Suprapubic skin (tissue), 4 donors: Measurements from ENCODE around the gene ARHGAP40. TPM values are rescaled to one million over a fixed set of nuclear protein-coding genes. Genes with fewer than 3 reads are reported as not detected.
"Not testable (repeated sequence)": the region's sequence is repeated elsewhere in the genome, so short reads cannot be mapped to it uniquely, and the experiment has no call there.

ENCODE experiments used
- DNase-seq, 2 donors: peaks; one replicate each; pipeline ENCODE4 v3.0.0-alpha.2; 2019; ENCODE audit warnings: low spot score in 2 of 2
- H3K27ac ChIP-seq: fragments of 200-600 bp; sonication (generic); one replicate; pipeline ENCODE4 v1.5.1; 2019
- H3K27me3 ChIP-seq: fragments of 200-600 bp; sonication (generic); one replicate; pipeline ENCODE4 v1.5.1; 2019
- H3K36me3 ChIP-seq: fragments of 200-600 bp; sonication (generic); one replicate; pipeline ENCODE4 v1.5.1; 2019
- H3K4me1 ChIP-seq: fragments of 200-600 bp; sonication (generic); one replicate; pipeline ENCODE4 v1.5.1; 2019
- H3K4me3 ChIP-seq: fragments of 200-600 bp; sonication (generic); one replicate; pipeline ENCODE4 v1.5.1; 2019; ENCODE audit warnings: mild to moderate bottlenecking
- H3K9me3 ChIP-seq: fragments of 200-600 bp; sonication (generic); one replicate; pipeline ENCODE4 v1.5.1; 2019
- CTCF ChIP-seq, 2 donors: fragments of 200-600 bp in 1 of 2; fragments of 450-650 bp in 1 of 2; sonication (generic) in 1 of 2; IDR thresholded peaks; one replicate each; pipeline ENCODE4 v1.5.1; 2016 to 2019; ENCODE audit warnings: antibody characterized with exemption in 2 of 2, mild to moderate bottlenecking in 1 of 2, moderate library complexity in 1 of 2
- EP300 ChIP-seq: sonication (generic); formaldehyde crosslinking; IDR thresholded peaks from one replicate; pipeline ENCODE4 v1.6.1; 2017; ENCODE audit warnings: antibody characterized with exemption
- POLR2A ChIP-seq, 2 donors: fragments of 450-650 bp; IDR thresholded peaks; one replicate each; pipeline ENCODE4 v1.6.1; 2017; ENCODE audit warnings: antibody characterized with exemption in 2 of 2, mild to moderate bottlenecking in 2 of 2, moderate library complexity in 2 of 2
- POLR2AphosphoS5 ChIP-seq, 3 donors: sonication (generic); formaldehyde crosslinking; IDR thresholded peaks; one replicate each; pipeline ENCODE4 v1.6.1; 2017; ENCODE audit warnings: antibody characterized with exemption in 3 of 3
- WGBS: methylation state at CpG from one replicate; pipeline ENCODE4 v1.1.5; 2018; 5-methylcytosine and 5-hydroxymethylcytosine counted together
- total RNA-seq, 4 donors: library from RNA; depleted of rRNA; stranded (reverse); fragments of >200 nt; gene quantifications; one replicate each; pipeline ENCODE4 v1.1.0, GENCODE V29; 2016

ARHGAP40 gene
- total RNA-seq, 4 donors from 2014 or later: 30.2 to 139 (median 74.5) TPM

DNA sequence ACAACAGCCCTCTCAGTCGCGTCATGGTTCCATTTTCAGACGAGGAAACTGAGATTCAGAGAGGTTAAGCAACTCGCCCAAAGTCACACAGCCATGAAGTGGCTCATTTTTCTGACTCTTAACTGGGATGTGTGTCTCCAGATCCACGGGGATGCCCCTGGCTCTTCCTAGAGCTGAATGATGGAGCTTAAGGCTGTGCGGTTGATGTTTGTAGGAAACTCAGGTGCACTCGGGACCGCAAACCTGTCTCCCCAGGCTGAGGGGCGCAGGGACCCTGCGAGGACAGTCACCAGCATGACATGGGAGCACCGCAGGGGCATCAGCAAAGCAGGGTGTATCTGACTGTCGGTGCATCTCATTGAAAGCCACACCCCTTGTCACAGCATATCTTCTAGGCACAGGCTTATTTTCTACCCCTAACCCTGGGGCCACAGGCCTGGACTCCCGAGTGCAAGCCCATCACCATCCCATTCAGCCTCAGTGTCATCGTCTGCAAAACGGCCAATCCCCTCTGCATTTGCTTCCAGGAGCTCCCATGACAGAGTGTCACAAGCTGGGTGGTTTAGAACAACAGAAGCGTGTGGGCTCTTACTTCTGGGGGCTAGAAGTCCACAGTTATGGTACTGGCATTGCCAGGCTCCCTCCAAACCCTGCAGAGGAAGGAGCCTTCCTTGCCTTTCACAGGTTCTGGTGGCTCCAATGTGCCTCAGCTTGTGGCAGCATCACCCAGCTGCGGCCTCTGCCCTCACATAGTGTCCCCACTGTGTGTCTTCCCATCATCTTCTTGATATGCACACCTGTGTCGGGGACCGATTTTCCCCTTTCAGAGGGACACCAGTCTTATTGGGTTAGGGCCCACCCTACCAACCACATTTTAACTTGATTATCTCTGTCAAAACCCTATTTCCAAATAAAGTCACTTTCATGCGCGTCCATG is 9.9 kb upstream of the ARHGAP40 start:
- WGBS: 84% methylated on average over 18 of the region's 21 CpGs
- Histone ChIP-seq H3K9me3 (no peaks in the 10 kb centered on the region), H3K4me1 (no peaks in the 10 kb centered on the region), H3K27ac (no peak overlapping the region), H3K4me3 (no peak overlapping the region), H3K36me3 (no peaks in the 10 kb centered on the region), H3K27me3 (peaks cover 3% of the 10 kb centered on the region)
- TF ChIP-seq POLR2A (IDR thresholded peaks at IDR 0.05): no peak
- TF ChIP-seq POLR2AphosphoS5 (IDR thresholded peaks at IDR 0.05): no peak
- no peak for TF ChIP-seq EP300
- no peak for TF ChIP-seq CTCF (IDR thresholded peaks at IDR 0.05)
- DNase-seq: no peak

DNA sequence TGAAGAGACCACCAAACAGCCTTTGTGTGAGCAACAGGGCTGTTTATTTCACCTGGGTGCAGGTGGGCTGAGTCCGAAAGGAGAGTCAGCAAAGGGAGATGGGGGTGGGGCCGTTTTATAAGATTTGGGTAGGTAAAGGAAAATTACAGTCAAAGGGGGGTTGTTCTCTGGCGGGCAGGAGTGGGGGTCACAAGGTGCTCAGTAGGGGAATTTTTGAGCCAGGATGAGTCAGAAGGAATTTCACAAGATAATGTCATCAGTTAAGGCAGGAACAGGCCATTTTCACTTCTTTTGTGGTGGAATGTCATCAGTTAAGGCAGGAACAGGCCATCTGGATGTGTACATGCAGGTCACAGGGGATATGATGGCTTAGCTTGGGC is 9.2 kb upstream of the ARHGAP40 start:
- DNase-seq, H3K27me3 ChIP-seq, H3K9me3 ChIP-seq, H3K27ac ChIP-seq, H3K4me1 ChIP-seq, H3K4me3 ChIP-seq, H3K36me3 ChIP-seq: not testable (repeated sequence)
- 76% methylated on average over 3 of the region's 3 CpGs for WGBS

DNA sequence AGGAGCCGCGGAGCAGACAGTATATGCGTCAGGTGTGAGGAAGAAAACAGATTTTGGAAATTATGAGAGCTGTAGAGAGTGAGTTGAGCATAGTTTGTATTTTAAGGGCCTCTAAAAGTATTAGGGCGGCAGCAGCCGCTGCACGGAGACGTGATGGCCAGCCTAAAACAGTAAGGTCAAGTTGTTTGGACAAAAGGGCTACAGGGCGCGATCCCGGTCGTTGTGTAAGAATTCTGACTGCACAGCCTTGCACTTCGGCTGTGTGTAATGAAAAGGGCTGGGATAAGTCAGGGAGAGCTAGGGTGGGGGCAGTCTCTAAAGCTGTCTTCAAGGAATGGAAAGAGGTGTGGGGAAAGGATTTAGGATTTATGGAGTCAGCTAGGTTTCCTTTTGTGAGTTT is 7.3 kb upstream of the ARHGAP40 start:
- H3K36me3 ChIP-seq, H3K27me3 ChIP-seq, H3K4me3 ChIP-seq, H3K9me3 ChIP-seq, H3K27ac ChIP-seq, DNase-seq, H3K4me1 ChIP-seq: not testable (repeated sequence)
- WGBS: 91% methylated on average over 12 of the region's 12 CpGs

GRCh38 chr20:38595886-38596285 is 5.7 kb upstream of the ARHGAP40 start:
- not testable (repeated sequence) for H3K36me3 ChIP-seq, DNase-seq, H3K27ac ChIP-seq, H3K4me1 ChIP-seq, H3K4me3 ChIP-seq, H3K9me3 ChIP-seq
- peaks cover 17% of the 10 kb centered on the region for H3K27me3 ChIP-seq
- WGBS: 87% methylated on average over 12 of the region's 15 CpGs

DNA sequence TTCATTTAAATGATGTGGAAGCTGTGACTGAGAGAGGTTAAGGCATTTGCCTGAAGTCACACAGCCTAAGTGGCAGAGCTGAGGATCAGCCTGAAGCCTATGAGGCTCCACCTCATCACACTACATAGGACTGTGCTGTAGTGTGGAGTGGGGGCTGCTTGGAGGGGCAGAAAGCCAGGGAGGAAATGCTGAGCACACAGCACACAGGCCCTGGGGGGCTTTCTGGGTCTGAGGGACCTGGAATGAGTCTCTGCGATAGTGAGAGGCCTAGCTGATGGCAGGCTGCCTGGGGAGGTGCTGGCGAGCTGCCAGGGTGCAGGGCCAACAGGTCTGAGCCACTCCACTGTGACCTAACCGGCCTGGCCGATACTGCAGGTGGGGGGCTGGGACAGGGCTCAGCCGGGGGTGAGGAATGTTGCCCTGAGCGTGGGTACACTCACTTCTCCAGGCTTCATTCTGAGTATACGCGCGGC is 2.2 kb upstream of the ARHGAP40 start:
- TF ChIP-seq POLR2AphosphoS5 (IDR thresholded peaks at IDR 0.05): no peak
- H3K27me3 ChIP-seq: peaks cover 50% of the 10 kb centered on the region
- no peaks in the 10 kb centered on the region for H3K9me3 ChIP-seq
- no peak overlapping the region for H3K27ac ChIP-seq
- no peak for DNase-seq
- H3K36me3 ChIP-seq: no peaks in the 10 kb centered on the region
- WGBS: 67% methylated on average over 5 of the region's 9 CpGs
- H3K4me3 ChIP-seq: no peak overlapping the region
- peaks cover 10% of the 10 kb centered on the region for H3K4me1 ChIP-seq

GRCh38 chr20:38600057-38600456 is 1.6 kb upstream of the ARHGAP40 start:
- Histone ChIP-seq H3K27me3 (peaks cover 54% of the 10 kb centered on the region), H3K27ac (no peak overlapping the region), H3K36me3 (no peaks in the 10 kb centered on the region), H3K9me3 (no peaks in the 10 kb centered on the region), H3K4me3 (no peak overlapping the region), H3K4me1 (peaks cover 10% of the 10 kb centered on the region)
- TF ChIP-seq CTCF (IDR thresholded peaks at IDR 0.05) (no peak), POLR2A (IDR thresholded peaks at IDR 0.05) (no peak), POLR2AphosphoS5 (IDR thresholded peaks at IDR 0.05) (no peak), EP300 (no peak)
- no peak for DNase-seq
- WGBS: 100% methylated on average over 1 of the region's 1 CpG

GRCh38 chr20:38602185-38602581 is 574 bp downstream of the ARHGAP40 start:
- 47% methylated on average over 5 of the region's 5 CpGs for WGBS
- H3K4me1 ChIP-seq: peaks cover 10% of the 10 kb centered on the region
- H3K9me3 ChIP-seq: no peaks in the 10 kb centered on the region
- H3K27me3 ChIP-seq: peaks cover 74% of the 10 kb centered on the region
- no peak overlapping the region for H3K27ac ChIP-seq
- TF ChIP-seq CTCF (IDR thresholded peaks at IDR 0.05) (no peak), POLR2A (IDR thresholded peaks at IDR 0.05) (no peak), POLR2AphosphoS5 (IDR thresholded peaks at IDR 0.05) (no peak), EP300 (no peak)
- H3K4me3 ChIP-seq: no peak overlapping the region
- H3K36me3 ChIP-seq: no peaks in the 10 kb centered on the region
- DNase-seq: no peak
